Sigmoid colon (tissue), 7 donors: ENCODE measurements around the gene ASXL3. TPM values are rescaled to one million over a fixed set of nuclear protein-coding genes. Genes with fewer than 3 reads are reported as not detected.

Experiments
- DNase-seq: peaks from one replicate; pipeline ENCODE4 v3.0.0-alpha.2; 2019
- H3K27ac ChIP-seq, 4 donors: fragments of 200-600 bp; sonication (generic); one replicate each; pipeline ENCODE4 v1.5.1; 2016 to 2019; ENCODE audit warnings: mild to moderate bottlenecking in 1 of 4
- H3K27me3 ChIP-seq, 3 donors: fragments of 200-600 bp; sonication (generic); one replicate each; pipeline ENCODE4 v1.5.1; 2019; ENCODE audit warnings: mild to moderate bottlenecking in 1 of 3
- H3K36me3 ChIP-seq, 4 donors: fragments of 200-600 bp; sonication (generic); one replicate each; pipeline ENCODE4 v1.5.1; 2016 to 2019
- H3K4me1 ChIP-seq, 4 donors: fragments of 200-600 bp; sonication (generic); one replicate each; pipeline ENCODE4 v1.5.1; 2017 to 2019
- H3K4me3 ChIP-seq, 4 donors: fragments of 200-600 bp; sonication (generic); one replicate each; pipeline ENCODE4 v1.5.1; 2017 to 2019; ENCODE audit warnings: mild to moderate bottlenecking in 2 of 4, moderate library complexity in 1 of 4
- H3K9me3 ChIP-seq, 4 donors: fragments of 200-600 bp in 3 of 4; sonication (generic) in 3 of 4; one replicate each; pipeline versions ENCODE4 v1.5.1 to v1.6.1; 2013 to 2019
- EP300 ChIP-seq, 4 donors: sonication (generic); formaldehyde crosslinking; IDR thresholded peaks; one replicate each; pipeline ENCODE4 v1.6.1; 2017; ENCODE audit warnings: antibody characterized with exemption in 4 of 4
- POLR2A ChIP-seq, 2 donors: fragments of 450-650 bp; IDR thresholded peaks; one replicate each; pipeline ENCODE4 v1.6.1; 2016; ENCODE audit warnings: antibody characterized with exemption in 2 of 2, mild to moderate bottlenecking in 2 of 2, moderate library complexity in 2 of 2
- POLR2AphosphoS5 ChIP-seq, 4 donors: sonication (generic); formaldehyde crosslinking; IDR thresholded peaks; one replicate each; pipeline ENCODE4 v1.6.1; 2017; ENCODE audit warnings: antibody characterized with exemption in 4 of 4
- WGBS, 2 donors: extraction: QIAGEN DNeasy Blood & Tissue Kit; methylation state at CpG; one replicate each; pipeline ENCODE4 v1.1.7; 2013; 5-methylcytosine and 5-hydroxymethylcytosine counted together
- intact Hi-C: fragments of 100-400 bp; cut with DNase I; formaldehyde crosslinking; loops from one replicate; pipeline ENCODE4 v1.15.1; 2023
- polyA plus RNA-seq, 3 donors: library from polyadenylated mRNA; stranded (reverse); fragments of 200-250 nt; gene quantifications; one replicate each; pipeline ENCODE4 v1.2.3, GENCODE V29; 2013
- total RNA-seq, 4 donors: library from RNA; depleted of rRNA; stranded (reverse); fragments of >200 nt; gene quantifications; one replicate each; pipeline ENCODE4 v1.1.0, GENCODE V29; 2016
- TF ChIP-seq, protein P1 (sequence below), 4 experiments: fragments of 450-650 bp in 3 of 4; fragments of 200-600 bp in 1 of 4; IDR thresholded peaks; one replicate each; pipeline ENCODE4 v1.5.1; 2016 to 2019; ENCODE audit warnings: antibody characterized with exemption in 4 of 4, mild to moderate bottlenecking in 3 of 4, moderate library complexity in 2 of 4
- donor health status: healthy with polysubstance abuse.
- donor health status: Bipolar disorder and iron deficiency.
- donor health status: healthy.

Gene ASXL3
- total and polyA plus RNA-seq, 7 donors, result under 0.01 to 9.1 (median 3.6) TPM

- no peak for TF ChIP-seq POLR2A (IDR thresholded peaks at IDR 0.05)
- TF ChIP-seq, protein P1, sequence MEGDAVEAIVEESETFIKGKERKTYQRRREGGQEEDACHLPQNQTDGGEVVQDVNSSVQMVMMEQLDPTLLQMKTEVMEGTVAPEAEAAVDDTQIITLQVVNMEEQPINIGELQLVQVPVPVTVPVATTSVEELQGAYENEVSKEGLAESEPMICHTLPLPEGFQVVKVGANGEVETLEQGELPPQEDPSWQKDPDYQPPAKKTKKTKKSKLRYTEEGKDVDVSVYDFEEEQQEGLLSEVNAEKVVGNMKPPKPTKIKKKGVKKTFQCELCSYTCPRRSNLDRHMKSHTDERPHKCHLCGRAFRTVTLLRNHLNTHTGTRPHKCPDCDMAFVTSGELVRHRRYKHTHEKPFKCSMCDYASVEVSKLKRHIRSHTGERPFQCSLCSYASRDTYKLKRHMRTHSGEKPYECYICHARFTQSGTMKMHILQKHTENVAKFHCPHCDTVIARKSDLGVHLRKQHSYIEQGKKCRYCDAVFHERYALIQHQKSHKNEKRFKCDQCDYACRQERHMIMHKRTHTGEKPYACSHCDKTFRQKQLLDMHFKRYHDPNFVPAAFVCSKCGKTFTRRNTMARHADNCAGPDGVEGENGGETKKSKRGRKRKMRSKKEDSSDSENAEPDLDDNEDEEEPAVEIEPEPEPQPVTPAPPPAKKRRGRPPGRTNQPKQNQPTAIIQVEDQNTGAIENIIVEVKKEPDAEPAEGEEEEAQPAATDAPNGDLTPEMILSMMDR (IDR thresholded peaks at IDR 0.05), result no peak
- TF ChIP-seq POLR2AphosphoS5 (IDR thresholded peaks at IDR 0.05), result no peak
- no peak for TF ChIP-seq EP300 (IDR thresholded peaks at IDR 0.05)
- DNase-seq, result no peak
- intact Hi-C loops, result loop anchor here (5.0 to 10.0 kb wide), 2 partner anchors 133 to 179 kb away; partner anchors contain the start of gene CCDC178
- H3K4me3 ChIP-seq, result no peak overlapping the region
- no peaks in the 10 kb centered on the region for H3K9me3 ChIP-seq
- H3K27me3 ChIP-seq, result no peaks in the 10 kb centered on the region
- H3K36me3 ChIP-seq, result no peaks in the 10 kb centered on the region
- peaks cover 0 to 25% (median 8%) of the 10 kb centered on the region in 4 donors for H3K4me1 ChIP-seq
- H3K27ac ChIP-seq, result no peak overlapping the region
Measured at GRCh38 chr18:33575451-33575850, 2.6 kb upstream of the ASXL3 start.

- intact Hi-C loops, result loop anchor here (5.0 to 10.0 kb wide), 2 partner anchors 135 to 178 kb away; partner anchors contain the start of gene CCDC178
- Histone ChIP-seq H3K4me3 (peak overlapping the region; percentile 67 to 90 (median 82)), H3K36me3 (no peaks in the 10 kb centered on the region), H3K9me3 (no peaks in the 10 kb centered on the region), H3K4me1 (peaks cover 0 to 41% (median 16%) of the 10 kb centered on the region in 4 donors), H3K27ac (peak overlapping the region; percentile 80 to 97 (median 92)), H3K27me3 (no peaks in the 10 kb centered on the region)
- no peak for DNase-seq
- no peak for TF ChIP-seq EP300 (IDR thresholded peaks at IDR 0.05)
- TF ChIP-seq, protein P1 (IDR thresholded peaks at IDR 0.05), result no peak
- TF ChIP-seq POLR2AphosphoS5 (IDR thresholded peaks at IDR 0.05), result no peak
- no peak for TF ChIP-seq POLR2A (IDR thresholded peaks at IDR 0.05)
- 8 to 20% methylated on average over 5 of the region's 5 CpGs for WGBS, 2 donors
Measured at GRCh38 chr18:33576999-33577646, 896 bp upstream of the ASXL3 start.

DNA sequence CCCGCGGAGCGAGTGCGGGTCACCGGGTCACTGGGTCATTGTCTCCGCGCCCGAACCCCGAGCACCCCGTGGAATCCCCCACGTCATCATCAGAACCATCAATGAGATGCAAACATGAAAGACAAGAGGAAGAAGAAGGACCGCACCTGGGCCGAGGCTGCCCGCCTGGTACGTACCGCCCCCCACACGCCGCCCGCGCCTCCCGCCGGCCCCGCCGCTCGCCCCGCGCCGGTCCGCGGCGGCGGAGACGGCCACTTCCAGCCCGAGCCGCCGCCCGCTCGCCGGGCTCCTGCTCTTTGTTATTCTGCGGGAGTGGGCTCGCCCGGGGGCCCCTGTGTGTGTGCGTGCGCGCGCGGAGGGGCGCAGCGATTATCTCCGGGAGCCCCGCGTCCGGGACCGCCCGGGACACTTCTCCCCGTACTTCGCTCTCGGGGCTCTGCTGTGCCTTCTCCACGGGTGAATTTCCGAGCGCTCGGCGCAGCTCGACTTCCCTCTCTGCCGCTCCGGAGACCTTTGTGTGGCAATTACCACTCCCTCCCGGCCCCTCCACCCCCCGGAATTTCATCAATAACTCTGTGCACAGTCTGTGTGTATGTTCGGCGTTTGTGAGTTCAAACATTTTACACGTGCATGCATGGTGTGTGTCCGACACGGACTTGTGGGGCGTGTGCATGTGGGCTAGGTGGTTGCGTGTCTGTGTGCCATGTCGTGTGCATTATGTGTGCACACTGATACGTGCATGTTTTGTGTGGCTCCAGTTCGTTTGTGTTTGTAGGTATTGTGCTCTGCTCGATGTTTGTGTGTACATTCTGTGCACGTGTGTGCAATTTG, 714 bp downstream of the ASXL3 start:
- Histone ChIP-seq H3K27me3 (no peaks in the 10 kb centered on the region), H3K27ac (peak overlapping the region; percentile 74 to 91 (median 90)), H3K36me3 (no peaks in the 10 kb centered on the region), H3K4me1 (peaks cover 0 to 54% (median 20%) of the 10 kb centered on the region in 4 donors), H3K4me3 (peak overlapping the region; percentile 63 to 90 (median 70)), H3K9me3 (no peaks in the 10 kb centered on the region)
- TF ChIP-seq POLR2A (IDR thresholded peaks at IDR 0.05) (no peak), POLR2AphosphoS5 (IDR thresholded peaks at IDR 0.05) (peak in 1 of 4 donors; percentile 14)
- intact Hi-C loops, result loop anchor here (5.0 to 10.0 kb wide), 2 partner anchors 136 to 176 kb away; partner anchors contain the start of gene CCDC178
- DNase-seq, result peak; percentile 66
- WGBS, 2 donors, result 1% methylated on average over 80 of the region's 80 CpGs

GRCh38 chr18:33579349-33580215, 1.6 kb downstream of the ASXL3 start:
- Histone ChIP-seq H3K4me1 (peaks cover 0 to 54% (median 21%) of the 10 kb centered on the region in 4 donors), H3K9me3 (no peaks in the 10 kb centered on the region), H3K27ac (peak overlapping the region; percentile 74 to 91 (median 90)), H3K36me3 (no peaks in the 10 kb centered on the region), H3K4me3 (peak overlapping the region; percentile 63 to 90 (median 70)), H3K27me3 (no peaks in the 10 kb centered on the region)
- DNase-seq, result no peak
- TF ChIP-seq POLR2A (IDR thresholded peaks at IDR 0.05) (no peak), EP300 (IDR thresholded peaks at IDR 0.05) (no peak), POLR2AphosphoS5 (IDR thresholded peaks at IDR 0.05) (no peak)
- TF ChIP-seq, protein P1 (IDR thresholded peaks at IDR 0.05), result no peak
- WGBS, 2 donors, result 16 to 34% methylated on average over 16 of the region's 16 CpGs
- intact Hi-C loops, result loop anchor here (5.0 to 10.0 kb wide), 2 partner anchors 137 to 175 kb away; partner anchors contain the start of gene CCDC178
